Left kidney (tissue), 2 donors: Measurements from ENCODE around the gene COL26A1. TPM values are rescaled to one million over a fixed set of nuclear protein-coding genes. Genes with fewer than 3 reads are reported as not detected.
"Not testable (repeated sequence)": the region's sequence is repeated elsewhere in the genome, so short reads cannot be mapped to it uniquely, and the experiment has no call there.

Experiments used
- DNase-seq: peaks from one replicate; pipeline ENCODE4 v3.0.0-alpha.2; 2013
- polyA plus RNA-seq: library from polyadenylated mRNA; unstranded; fragments of 120-200 nt; gene quantifications from one replicate; pipeline ENCODE4 v1.2.1, GENCODE V29; 2013; ENCODE audit not compliant: insufficient read length

COL26A1 gene
- polyA plus RNA-seq, 1 donor, result 22.5 TPM

DNA sequence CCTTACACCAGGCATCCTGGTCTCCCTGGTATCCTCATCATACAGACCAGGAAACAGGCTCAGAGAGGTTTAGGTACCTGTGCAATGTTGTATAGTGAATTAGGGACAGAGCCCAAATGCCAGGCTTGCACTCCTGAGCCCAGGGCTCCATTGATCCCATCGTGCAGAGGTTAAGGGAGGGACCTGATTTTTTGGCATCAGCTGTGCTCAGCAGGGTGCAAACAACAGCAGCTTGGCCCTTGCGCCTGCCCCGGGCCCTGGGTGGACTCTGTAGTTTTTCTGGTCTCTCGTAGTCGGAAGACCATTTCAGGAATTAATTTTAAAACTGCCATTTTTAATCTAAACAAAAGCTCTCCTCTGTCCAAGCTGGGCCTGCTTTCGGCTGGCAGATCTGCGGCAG lies 79.2 kb downstream of the COL26A1 start:
- DNase-seq, result no peak

- DNase-seq, result no peak
These were observed 79.9 kb downstream of the COL26A1 start for GRCh38 chr7:101442426-101443070.

- DNase-seq, result no peak
These were observed 87.4 kb downstream of the COL26A1 start for GRCh38 chr7:101450064-101450463.

DNA sequence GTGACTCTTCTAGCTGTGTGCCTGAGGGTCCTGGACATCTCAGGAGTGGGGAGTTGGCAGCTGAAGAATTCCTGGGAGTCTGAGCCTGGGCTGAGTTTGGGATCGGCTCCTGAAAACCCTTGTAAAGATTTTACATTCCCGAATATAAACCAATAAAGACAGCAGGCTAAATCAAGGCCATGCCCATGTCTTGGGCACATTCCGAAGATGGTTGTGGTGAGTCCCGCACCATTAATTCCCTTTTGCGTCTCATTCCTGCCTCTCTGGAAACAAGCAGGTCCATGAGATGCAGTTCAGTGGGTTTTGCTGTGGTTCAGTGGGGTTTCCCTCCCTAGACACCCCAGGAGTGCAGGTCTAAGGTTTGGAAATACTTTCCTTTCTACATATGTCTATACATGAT lies 90.9 kb downstream of the COL26A1 start:
- no peak for DNase-seq

GRCh38 chr7:101457001-101457750 lies 94.5 kb downstream of the COL26A1 start:
- no peak for DNase-seq

DNA sequence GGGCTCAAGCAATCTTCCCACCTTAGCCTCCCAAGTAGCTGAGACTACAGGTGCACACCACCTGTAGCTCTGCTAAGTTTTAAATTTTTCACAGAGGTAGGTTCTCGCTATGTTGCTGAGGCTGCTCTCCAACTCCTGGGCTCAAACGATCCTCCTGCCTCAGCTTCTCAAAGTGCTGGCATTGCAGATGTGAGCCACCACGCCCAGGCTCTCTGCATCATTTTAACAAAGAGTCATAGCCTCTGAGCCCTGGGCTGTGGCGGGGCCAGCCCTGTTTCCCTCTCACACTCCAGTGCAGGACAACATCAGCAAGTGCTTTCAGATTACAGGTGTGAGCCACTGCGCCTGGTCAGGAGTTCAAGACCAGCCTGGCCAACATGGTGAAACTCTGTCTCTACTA lies 102.5 kb downstream of the COL26A1 start:
- DNase-seq, result no peak

- peak; percentile 42 for DNase-seq
These were observed 103.0 kb downstream of the COL26A1 start for GRCh38 chr7:101465576-101466196.

GRCh38 chr7:101466871-101467270 lies 104.2 kb downstream of the COL26A1 start:
- no peak for DNase-seq

GRCh38 chr7:101468546-101469275 lies 106.0 kb downstream of the COL26A1 start:
- no peak for DNase-seq

DNA sequence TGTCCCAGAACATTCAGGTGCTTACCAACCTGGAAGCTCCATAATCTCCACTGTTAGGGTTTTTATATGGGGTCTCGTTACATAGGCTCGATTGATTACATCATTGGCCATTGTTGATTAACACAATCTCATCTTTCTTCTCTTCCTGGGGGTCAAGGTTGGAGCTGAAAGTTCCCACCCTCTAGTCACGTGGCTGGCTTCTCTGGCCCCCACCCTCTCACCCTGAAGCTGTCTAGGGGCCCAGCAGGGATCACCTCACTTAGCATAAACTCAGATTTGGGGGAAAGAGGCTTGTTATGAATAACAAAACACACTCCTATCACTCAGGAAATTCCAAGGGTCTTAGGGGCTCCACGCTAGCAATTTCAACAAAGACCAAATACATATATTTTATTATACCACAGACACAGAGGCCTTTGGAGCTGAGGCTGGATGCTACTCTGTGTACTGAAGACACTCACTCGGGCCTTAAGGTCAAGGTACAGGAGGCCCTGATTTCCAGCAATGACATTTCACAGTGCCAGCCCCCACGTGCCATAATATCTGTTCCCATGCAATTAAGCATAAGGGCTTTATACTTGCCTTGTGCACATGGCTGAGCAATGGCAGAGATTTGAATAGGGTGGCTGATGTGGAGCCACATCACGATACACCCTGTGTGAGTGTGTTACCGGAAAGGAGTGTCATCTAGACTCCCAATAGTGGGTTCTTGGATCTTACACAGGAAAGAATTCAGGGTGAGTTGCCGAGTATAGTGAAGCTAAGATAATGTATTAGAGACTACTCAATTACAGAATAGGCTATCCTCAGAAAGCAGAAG lies 108.2 kb downstream of the COL26A1 start:
- no peak for DNase-seq

DNA sequence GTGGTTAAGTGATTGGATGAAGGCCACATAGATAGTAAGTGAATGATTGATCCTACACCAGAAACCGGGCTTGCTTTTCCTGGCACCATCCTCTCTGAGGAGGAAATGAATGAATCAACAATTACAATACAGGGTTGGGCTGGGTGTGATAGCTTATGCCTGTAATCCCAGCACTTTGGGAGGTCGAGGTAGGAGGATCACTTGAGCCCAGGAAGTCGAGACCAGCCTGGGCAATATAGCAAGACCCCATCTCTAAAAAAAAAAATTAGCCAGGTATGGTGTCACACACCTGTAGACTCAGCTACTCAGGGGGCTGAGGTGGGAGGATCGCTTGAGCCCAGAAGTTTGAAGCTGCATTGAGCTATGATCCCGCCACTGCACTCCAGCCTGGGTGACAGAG lies 111.5 kb downstream of the COL26A1 start:
- no peak for DNase-seq

DNA sequence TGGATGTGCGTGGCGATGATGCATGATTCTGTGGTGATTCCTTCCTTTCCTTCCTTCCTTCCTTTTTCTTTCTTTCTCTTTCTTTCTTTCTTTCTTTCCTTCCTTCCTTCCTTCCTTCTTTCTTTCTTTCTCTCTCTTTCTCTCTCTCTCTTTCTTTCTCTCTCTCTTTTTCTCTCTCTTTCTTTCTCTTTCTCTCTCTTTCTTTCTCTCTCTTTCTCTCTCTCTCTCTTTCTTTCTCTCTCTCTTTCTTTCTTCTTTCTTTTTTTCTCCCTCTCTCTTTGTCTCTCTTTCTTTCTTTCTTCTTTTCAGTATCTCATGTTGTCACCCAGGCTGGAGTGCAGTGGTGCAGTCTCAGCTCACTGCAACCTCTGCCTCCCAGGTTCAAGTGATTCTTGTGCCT lies 113.0 kb downstream of the COL26A1 start:
- DNase-seq, result not testable (repeated sequence)

DNA sequence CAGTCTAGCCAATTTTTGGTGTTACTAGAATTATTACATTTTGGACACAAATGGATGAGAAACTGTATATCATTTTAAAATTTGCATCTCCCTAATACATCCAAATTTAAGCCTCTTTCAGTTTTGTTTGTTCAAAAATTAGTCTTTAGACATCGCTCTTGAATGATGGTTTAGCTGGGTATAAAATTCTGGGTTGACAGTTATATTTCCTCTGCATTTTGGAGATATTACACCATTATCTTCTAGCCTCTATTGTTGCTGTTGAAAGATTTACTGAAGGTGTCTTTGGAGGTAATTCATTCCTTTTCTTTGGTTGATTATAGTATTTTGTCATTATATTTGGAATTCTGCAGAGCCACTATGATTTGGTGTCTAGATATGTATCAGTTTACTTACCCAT lies 116.5 kb downstream of the COL26A1 start:
- no peak for DNase-seq

- not testable (repeated sequence) for DNase-seq
These were observed 123.4 kb downstream of the COL26A1 start for GRCh38 chr7:101486056-101486432.

DNA sequence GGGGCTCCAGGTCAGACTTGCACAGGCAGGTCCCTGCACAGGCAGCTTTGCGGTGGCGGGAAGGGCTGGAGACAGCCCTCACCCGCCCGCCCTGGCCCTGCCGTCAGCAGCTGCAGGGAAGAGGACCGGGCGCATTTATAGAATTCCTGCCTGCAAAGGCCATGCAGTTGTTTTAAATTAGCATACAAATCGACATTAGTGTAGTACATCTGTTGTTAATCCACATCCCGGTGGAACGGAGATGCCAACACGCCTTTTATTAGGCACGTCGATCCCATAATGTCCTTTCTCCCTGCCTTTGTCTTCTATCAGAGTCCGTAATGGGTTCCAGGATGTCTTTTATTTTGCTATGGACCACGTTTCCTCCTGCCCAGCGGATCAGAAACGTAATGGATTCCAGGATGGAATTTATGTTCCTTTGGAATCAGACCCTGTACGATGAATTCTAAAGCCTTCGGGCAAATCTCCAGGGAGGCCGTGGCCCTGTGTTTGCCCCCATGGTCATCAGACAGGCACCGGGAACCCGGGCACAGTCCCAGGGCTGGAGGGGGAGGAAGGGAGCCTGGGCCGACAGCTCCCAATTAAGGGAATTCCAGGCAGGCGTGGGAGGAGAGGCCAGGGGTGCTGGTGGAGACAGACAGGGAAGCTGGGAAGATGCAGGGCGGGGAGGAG lies 123.9 kb downstream of the COL26A1 start:
- DNase-seq, result peak; percentile 63

DNA sequence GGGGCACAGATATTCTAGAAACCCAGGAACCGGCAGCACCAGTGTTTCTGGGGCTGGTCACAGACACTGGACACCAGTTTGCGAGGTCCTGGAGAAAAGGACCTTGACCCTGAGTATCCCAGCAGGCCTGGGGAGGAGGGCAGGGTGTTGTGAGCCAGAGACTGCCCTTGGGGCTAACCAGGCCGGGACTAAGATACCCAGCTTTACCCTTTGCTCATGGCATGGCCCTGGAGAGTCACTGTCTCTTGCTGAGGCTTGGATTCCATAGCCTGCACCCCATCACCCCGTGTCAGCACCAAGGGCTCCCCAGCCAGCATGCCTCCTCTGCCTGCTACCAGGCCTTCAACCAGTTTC lies 124.4 kb downstream of the COL26A1 start:
- DNase-seq, result no peak

- no peak for DNase-seq
These were observed 125.1 kb downstream of the COL26A1 start for GRCh38 chr7:101487753-101488152.

DNA sequence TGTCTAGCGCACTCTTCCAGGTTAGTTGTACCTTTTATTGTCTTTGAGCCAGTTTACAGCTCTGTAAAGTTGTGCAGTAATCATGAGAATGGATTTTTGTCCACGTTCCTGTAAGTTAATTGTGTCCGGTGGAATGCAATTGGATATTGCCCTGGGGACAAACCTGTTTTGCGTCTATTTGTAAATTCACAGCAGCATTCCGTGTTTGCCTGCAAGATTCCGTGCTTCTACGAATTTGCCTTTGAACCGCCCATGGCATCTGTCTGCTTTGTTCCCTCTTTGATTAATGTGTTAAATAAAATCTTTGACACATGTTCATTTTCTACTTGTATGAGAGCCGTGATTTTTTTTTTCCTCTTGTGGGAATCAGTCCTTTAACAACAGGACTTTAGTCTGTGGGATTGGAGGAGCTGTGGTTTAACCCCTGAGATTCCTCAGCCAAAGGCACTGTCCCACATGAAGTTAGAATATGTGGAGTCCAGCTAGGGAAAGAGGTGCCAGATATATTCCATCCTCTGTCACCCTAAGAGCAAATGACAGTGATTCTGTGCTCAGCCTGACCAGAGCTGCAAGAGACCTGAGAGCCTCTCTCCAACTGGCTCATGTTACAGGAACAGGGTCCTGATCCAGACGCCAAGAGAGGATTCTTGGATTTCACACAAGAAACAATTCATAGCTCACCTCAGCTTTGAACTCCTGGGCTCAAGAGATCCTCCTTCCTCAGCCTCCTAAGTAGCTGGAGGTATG lies 126.3 kb downstream of the COL26A1 start:
- DNase-seq, result peak; percentile 61

DNA sequence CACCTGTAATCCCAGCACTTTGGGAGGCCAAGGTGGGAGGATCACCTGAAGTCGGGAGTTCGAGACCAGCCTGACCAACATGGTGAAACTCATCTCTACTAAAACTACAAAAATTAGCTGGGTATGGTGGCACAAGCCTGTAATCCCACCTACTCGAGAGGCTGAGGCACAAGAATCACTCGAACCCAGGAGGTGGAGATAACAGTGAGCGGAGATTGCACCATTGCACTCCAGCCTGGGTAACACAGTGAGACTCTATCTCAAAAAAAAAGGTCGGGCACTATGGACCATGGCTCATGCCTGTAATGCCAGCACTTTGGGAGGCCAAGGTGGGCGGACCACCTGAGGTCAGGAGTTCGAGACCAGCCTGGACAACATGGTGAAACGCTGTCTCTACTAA lies 127.8 kb downstream of the COL26A1 start:
- not testable (repeated sequence) for DNase-seq

DNA sequence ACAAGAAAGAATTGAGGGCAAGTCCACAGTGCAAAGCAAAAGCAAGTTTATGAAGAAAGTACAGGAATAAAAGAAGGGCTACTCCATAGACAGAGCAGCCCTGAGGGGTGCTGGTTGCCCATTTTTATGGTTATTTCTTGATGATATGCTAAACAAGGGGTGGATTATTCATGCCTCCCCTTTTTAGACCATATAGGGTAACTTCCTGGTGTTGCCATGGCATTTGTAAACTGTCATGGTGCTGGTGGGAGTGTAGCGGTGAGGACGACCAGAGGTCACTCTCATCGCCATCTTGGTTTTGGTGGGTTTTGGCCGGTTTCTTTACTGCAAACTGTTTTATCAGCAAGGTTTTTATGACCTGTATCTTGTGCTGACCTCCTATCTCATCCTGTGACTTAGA lies 128.8 kb downstream of the COL26A1 start:
- not testable (repeated sequence) for DNase-seq
